Astrocyte (in vitro differentiated cells and primary cell): Measurements from ENCODE around the gene DDX39A.

Experiments used
- EZH2 ChIP-seq: IDR thresholded peaks from 2 replicates; pipeline ENCODE4 v1.6.1; 2012; ENCODE audit warnings: mild to moderate bottlenecking, low read length, inconsistent platforms; ENCODE audit not compliant: insufficient read depth
- TF ChIP-seq, protein P1 (sequence below): IDR thresholded peaks from 2 replicates; pipeline ENCODE4 v1.5.1; 2011; ENCODE audit warnings: low read depth, mild to moderate bottlenecking, inconsistent platforms, low read length, moderate library complexity; ENCODE audit not compliant: insufficient read depth

DNA sequence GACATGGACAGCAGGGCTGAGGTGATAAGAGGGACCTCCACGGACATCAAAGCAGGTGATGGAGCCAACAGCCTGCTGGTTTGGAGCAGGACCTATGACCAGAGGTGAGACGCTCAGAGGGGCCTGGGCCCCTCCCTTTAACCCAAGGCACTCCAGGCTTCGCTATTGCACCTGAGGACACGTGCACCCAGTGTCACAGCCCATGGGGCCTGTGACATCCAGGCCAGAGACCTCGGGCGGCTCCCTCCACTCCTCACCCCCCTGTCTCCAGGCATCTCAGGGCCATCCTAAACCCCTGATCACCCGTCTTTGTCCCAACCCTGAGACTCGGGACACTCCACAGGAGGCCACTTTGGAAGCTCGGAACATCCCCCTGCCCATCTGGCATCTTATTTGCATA, 25.0 kb downstream of the DDX39A start:
- TF ChIP-seq, protein P1, sequence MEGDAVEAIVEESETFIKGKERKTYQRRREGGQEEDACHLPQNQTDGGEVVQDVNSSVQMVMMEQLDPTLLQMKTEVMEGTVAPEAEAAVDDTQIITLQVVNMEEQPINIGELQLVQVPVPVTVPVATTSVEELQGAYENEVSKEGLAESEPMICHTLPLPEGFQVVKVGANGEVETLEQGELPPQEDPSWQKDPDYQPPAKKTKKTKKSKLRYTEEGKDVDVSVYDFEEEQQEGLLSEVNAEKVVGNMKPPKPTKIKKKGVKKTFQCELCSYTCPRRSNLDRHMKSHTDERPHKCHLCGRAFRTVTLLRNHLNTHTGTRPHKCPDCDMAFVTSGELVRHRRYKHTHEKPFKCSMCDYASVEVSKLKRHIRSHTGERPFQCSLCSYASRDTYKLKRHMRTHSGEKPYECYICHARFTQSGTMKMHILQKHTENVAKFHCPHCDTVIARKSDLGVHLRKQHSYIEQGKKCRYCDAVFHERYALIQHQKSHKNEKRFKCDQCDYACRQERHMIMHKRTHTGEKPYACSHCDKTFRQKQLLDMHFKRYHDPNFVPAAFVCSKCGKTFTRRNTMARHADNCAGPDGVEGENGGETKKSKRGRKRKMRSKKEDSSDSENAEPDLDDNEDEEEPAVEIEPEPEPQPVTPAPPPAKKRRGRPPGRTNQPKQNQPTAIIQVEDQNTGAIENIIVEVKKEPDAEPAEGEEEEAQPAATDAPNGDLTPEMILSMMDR: no peak
- TF ChIP-seq EZH2: no peak
